ENCODE results near the gene UNKL.
A peak's percentile ranks its signal among the peaks of the same experiment; 100 is the strongest.

The UNKL gene

GRCh38 chr16:1349951-1350350 is 64.6 kb downstream of the UNKL start:
- DNase-seq: no peak

GRCh38 chr16:1349351-1349750 is 65.2 kb downstream of the UNKL start:
- DNase-seq: no peak

- DNase-seq: no peak
Observed at GRCh38 chr16:1348926-1349325, 65.6 kb downstream of the UNKL start.

GRCh38 chr16:1348441-1348840 is 66.1 kb downstream of the UNKL start:
- DNase-seq: no peak

GRCh38 chr16:1347962-1348361 is 66.5 kb downstream of the UNKL start:
- DNase-seq: no peak

GRCh38 chr16:1347286-1347855 is 67.1 kb downstream of the UNKL start:
- no peak for DNase-seq

- peak; percentile 49 for DNase-seq
Observed at GRCh38 chr16:1346422-1347285, 67.8 kb downstream of the UNKL start.

- DNase-seq: no peak
Observed at GRCh38 chr16:1345651-1346421, 68.7 kb downstream of the UNKL start.

- no peak for DNase-seq
Observed at GRCh38 chr16:1345087-1345486, 69.4 kb downstream of the UNKL start.

- DNase-seq: no peak
Observed at GRCh38 chr16:1344499-1344898, 70.0 kb downstream of the UNKL start.

GRCh38 chr16:1343428-1344242 is 70.9 kb downstream of the UNKL start:
- peak; percentile 61 for DNase-seq

- DNase-seq: peak; percentile 99
Observed at GRCh38 chr16:1342526-1343427, 71.7 kb downstream of the UNKL start.

- peak; percentile 47 for DNase-seq
Observed at GRCh38 chr16:1341495-1342420, 72.7 kb downstream of the UNKL start.

GRCh38 chr16:1340730-1341494 is 73.6 kb downstream of the UNKL start:
- DNase-seq: no peak

GRCh38 chr16:1338855-1339675 is 75.4 kb downstream of the UNKL start:
- DNase-seq: peak; percentile 19

- DNase-seq: peak; percentile 38
Observed at GRCh38 chr16:1338119-1338730, 76.3 kb downstream of the UNKL start.

- DNase-seq: peak; percentile 67
Observed at GRCh38 chr16:1337486-1337885, 77.0 kb downstream of the UNKL start.

GRCh38 chr16:1336619-1337018 is 77.9 kb downstream of the UNKL start:
- no peak for DNase-seq

Data from NCI-H69 (cell line).